AG08396 (cell line): ENCODE data around the gene PLEKHG4B.

Experiments
- DNase-seq: peaks from one replicate; pipeline ENCODE4 v3.0.0; 2012; ENCODE audit warnings: low spot score, mixed read lengths

Gene PLEKHG4B

GRCh38 chr5:137741-138140, 45.8 kb downstream of the PLEKHG4B start:
- no peak for DNase-seq

- no peak for DNase-seq
These were observed 47.0 kb downstream of the PLEKHG4B start for GRCh38 chr5:138936-139335.

- DNase-seq = peak; percentile 8
These were observed 47.8 kb downstream of the PLEKHG4B start for GRCh38 chr5:139579-140442.

- peak; percentile 6 for DNase-seq
These were observed 48.5 kb downstream of the PLEKHG4B start for GRCh38 chr5:140443-140829.

- DNase-seq = peak; percentile 9
These were observed 49.2 kb downstream of the PLEKHG4B start for GRCh38 chr5:141211-141610.

- peak; percentile 5 for DNase-seq
These were observed 49.8 kb downstream of the PLEKHG4B start for GRCh38 chr5:141761-142160.

GRCh38 chr5:142246-142810, 50.4 kb downstream of the PLEKHG4B start:
- peak; percentile 5 for DNase-seq

- no peak for DNase-seq
These were observed 51.1 kb downstream of the PLEKHG4B start for GRCh38 chr5:143041-143440.

GRCh38 chr5:144941-145340, 53.0 kb downstream of the PLEKHG4B start:
- DNase-seq = no peak

- no peak for DNase-seq
These were observed 53.8 kb downstream of the PLEKHG4B start for GRCh38 chr5:145585-146323.

- no peak for DNase-seq
These were observed 55.8 kb downstream of the PLEKHG4B start for GRCh38 chr5:147751-148150.

- no peak for DNase-seq
These were observed 57.9 kb downstream of the PLEKHG4B start for GRCh38 chr5:149745-150485.

- DNase-seq = no peak
These were observed 58.8 kb downstream of the PLEKHG4B start for GRCh38 chr5:150746-151145.

GRCh38 chr5:152077-152476, 60.1 kb downstream of the PLEKHG4B start:
- no peak for DNase-seq

- no peak for DNase-seq
These were observed 61.3 kb downstream of the PLEKHG4B start for GRCh38 chr5:153256-153655.

- DNase-seq = no peak
These were observed 62.3 kb downstream of the PLEKHG4B start for GRCh38 chr5:154236-154635.

GRCh38 chr5:154826-155225, 62.9 kb downstream of the PLEKHG4B start:
- no peak for DNase-seq

GRCh38 chr5:155651-156410, 63.9 kb downstream of the PLEKHG4B start:
- DNase-seq = no peak

GRCh38 chr5:156411-157072, 64.6 kb downstream of the PLEKHG4B start:
- no peak for DNase-seq

GRCh38 chr5:157126-157715, 65.3 kb downstream of the PLEKHG4B start:
- no peak for DNase-seq

GRCh38 chr5:157801-158200, 65.8 kb downstream of the PLEKHG4B start:
- DNase-seq = no peak
